ENCODE measurements around the gene WWOX.

- TF ChIP-seq, protein P1, sequence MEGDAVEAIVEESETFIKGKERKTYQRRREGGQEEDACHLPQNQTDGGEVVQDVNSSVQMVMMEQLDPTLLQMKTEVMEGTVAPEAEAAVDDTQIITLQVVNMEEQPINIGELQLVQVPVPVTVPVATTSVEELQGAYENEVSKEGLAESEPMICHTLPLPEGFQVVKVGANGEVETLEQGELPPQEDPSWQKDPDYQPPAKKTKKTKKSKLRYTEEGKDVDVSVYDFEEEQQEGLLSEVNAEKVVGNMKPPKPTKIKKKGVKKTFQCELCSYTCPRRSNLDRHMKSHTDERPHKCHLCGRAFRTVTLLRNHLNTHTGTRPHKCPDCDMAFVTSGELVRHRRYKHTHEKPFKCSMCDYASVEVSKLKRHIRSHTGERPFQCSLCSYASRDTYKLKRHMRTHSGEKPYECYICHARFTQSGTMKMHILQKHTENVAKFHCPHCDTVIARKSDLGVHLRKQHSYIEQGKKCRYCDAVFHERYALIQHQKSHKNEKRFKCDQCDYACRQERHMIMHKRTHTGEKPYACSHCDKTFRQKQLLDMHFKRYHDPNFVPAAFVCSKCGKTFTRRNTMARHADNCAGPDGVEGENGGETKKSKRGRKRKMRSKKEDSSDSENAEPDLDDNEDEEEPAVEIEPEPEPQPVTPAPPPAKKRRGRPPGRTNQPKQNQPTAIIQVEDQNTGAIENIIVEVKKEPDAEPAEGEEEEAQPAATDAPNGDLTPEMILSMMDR (IDR thresholded peaks at IDR 0.05), result no peak
- TF ChIP-seq POLR2A (IDR thresholded peaks at IDR 0.05), result no peak
Measured at GRCh38 chr16:78619811-78620210, 520.4 kb downstream of the WWOX start.

Measured in thyroid gland (tissue), 4 donors.